Prostate gland (tissue), 1 donor: ENCODE data around the gene IL1RN.

ENCODE experiments used
- POLR2A ChIP-seq: fragments of 450-650 bp; IDR thresholded peaks from one replicate; pipeline ENCODE4 v1.6.1; 2016; ENCODE audit warnings: antibody characterized with exemption, mild to moderate bottlenecking
- POLR2AphosphoS5 ChIP-seq: sonication (generic); formaldehyde crosslinking; IDR thresholded peaks from one replicate; pipeline ENCODE4 v1.6.1; 2017; ENCODE audit warnings: antibody characterized with exemption

DNA sequence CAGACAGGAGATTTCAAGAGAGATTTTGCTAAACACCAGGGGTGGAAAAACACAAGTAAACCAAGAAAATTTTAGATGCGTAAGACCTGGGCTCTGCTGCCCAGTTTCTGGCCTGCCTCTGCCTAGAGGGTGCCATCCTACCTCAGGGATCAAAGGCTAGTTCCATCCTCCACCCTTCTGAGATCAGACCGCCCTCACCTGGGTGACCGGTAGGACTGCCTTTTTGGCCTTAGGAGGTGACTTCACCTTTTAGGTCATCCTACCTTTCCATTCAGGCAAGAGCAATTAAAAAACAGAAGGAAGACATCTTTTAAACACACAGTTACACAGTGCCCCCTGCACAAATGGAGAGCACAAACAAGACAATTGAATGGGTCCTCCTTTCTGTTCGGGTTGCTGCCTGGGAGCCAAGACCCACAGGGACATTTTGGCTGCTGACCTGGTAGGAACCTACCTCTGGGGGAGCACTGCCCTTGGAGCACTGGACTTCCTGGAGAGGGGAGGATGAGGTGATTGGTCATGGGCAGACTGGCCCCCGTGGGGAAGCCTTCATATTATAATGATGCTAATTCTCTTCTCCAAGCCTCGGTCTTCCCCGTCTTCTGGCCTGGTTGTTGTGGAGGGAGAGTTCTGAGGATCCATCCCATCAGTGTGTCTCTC, 49.4 kb downstream of the IL1RN start:
- TF ChIP-seq POLR2A: no peak
- no peak for TF ChIP-seq POLR2AphosphoS5
